ENCODE data around the gene STK39. TPM values are rescaled to one million over a fixed set of nuclear protein-coding genes. Genes with fewer than 3 reads are reported as not detected.

Gene STK39
- total RNA-seq, 3 donors from 2014 or later = 36.4 to 57.5 (median 52.5) TPM

DNA sequence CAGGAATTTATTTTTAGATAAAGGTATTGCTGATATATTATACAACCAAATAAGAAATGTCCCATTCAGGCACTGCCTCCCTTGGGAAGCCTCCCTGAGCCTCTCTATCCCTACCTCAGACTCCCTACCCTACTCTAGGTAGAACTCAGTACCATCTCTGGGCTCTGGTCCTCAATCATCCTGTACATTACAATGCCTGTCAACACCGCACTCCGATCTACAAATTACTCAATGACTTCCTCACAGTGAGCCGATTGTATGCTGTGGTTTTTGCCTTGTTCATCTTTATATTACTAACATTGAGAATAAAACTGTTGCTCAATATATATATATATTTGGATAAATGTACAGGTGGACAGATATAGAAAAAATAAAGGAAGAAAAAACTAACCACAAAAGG is 207.5 kb downstream of the STK39 start:
- TF ChIP-seq, protein P1, sequence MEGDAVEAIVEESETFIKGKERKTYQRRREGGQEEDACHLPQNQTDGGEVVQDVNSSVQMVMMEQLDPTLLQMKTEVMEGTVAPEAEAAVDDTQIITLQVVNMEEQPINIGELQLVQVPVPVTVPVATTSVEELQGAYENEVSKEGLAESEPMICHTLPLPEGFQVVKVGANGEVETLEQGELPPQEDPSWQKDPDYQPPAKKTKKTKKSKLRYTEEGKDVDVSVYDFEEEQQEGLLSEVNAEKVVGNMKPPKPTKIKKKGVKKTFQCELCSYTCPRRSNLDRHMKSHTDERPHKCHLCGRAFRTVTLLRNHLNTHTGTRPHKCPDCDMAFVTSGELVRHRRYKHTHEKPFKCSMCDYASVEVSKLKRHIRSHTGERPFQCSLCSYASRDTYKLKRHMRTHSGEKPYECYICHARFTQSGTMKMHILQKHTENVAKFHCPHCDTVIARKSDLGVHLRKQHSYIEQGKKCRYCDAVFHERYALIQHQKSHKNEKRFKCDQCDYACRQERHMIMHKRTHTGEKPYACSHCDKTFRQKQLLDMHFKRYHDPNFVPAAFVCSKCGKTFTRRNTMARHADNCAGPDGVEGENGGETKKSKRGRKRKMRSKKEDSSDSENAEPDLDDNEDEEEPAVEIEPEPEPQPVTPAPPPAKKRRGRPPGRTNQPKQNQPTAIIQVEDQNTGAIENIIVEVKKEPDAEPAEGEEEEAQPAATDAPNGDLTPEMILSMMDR (IDR thresholded peaks at IDR 0.05) = no peak
- Histone ChIP-seq H3K4me3 (no peak overlapping the region), H3K4me1 (ENCODE audit: low read depth) (no peaks in the 10 kb centered on the region), H3K9me3 (no peaks in the 10 kb centered on the region), H3K36me3 (ENCODE audit: low read depth) (no peaks in the 10 kb centered on the region)
- intact Hi-C loops (cut with DNase I, micrococcal nuclease) = no loop called here
- no peak for DNase-seq
- ATAC-seq = no peak

DNA sequence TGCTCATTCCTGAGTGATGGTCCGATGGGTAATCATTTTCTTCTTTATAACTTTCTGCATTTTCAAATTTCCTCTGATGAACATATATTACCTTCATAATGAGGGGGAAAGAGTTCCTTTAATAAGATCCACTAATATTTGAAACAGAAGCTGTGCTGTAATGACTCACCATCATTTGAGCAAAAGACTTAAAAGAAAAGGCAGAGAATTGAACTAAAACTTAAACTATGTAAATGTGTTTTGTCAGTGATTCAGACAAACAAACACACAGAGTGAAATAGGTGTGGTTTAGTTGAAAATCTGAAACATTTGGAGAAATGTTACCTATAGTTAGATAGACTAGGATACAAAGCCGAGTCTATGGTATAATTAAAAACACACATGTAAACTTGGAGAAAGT is 209.6 kb downstream of the STK39 start:
- no peak for DNase-seq
- TF ChIP-seq, protein P1 (IDR thresholded peaks at IDR 0.05) = no peak
- ATAC-seq = no peak
- intact Hi-C loops (cut with DNase I, micrococcal nuclease) = no loop called here
- no peaks in the 10 kb centered on the region for H3K36me3 ChIP-seq (ENCODE audit: low read depth)
- no peaks in the 10 kb centered on the region for H3K4me1 ChIP-seq (ENCODE audit: low read depth)
- H3K4me3 ChIP-seq = no peak overlapping the region
- no peaks in the 10 kb centered on the region for H3K9me3 ChIP-seq

DNA sequence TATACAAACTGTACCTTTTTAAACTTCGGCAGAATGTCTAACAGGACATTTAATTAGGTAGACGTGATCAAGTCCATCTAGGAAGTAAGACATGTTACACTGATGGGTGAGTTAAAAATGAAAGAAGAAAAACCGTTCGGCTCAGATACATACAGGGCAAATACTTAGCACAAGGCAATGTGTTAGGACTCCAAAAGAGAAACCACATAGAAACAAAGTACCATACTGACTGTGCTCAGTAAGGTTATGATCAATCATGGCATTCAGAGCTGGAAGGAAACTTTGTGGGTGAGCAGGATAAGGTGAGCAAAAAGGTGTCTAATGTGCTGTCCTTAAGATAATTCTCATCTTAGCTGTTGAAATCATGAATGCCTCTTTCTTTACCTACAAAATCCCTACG is 211.9 kb downstream of the STK39 start:
- Histone ChIP-seq H3K9me3 (no peaks in the 10 kb centered on the region), H3K4me1 (ENCODE audit: low read depth) (no peaks in the 10 kb centered on the region), H3K36me3 (ENCODE audit: low read depth) (no peaks in the 10 kb centered on the region), H3K4me3 (no peak overlapping the region)
- intact Hi-C loops (cut with DNase I, micrococcal nuclease) = no loop called here
- DNase-seq (no peak), ATAC-seq (no peak)
- TF ChIP-seq, protein P1 (IDR thresholded peaks at IDR 0.05) = no peak

DNA sequence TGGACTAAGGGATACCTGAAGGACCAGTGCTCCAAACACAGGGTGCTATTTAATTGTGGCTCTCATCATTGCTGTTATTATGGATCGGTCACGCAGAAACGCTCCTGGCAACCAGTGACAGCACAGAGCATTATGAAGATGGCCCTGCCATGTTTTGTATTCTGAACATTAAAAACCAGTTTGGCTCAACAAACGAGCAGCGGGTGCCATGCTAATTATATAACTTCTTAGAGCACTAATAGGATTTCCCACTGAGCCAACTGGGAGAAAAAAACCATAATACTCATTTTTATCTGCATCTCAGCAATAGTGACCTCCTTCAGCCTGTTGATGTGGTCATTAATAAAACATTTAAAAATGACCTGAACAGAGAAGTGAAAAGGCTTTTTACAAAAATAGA is 212.8 kb downstream of the STK39 start:
- intact Hi-C loops (cut with DNase I, micrococcal nuclease) = no loop called here
- Histone ChIP-seq H3K4me1 (ENCODE audit: low read depth) (no peaks in the 10 kb centered on the region), H3K36me3 (ENCODE audit: low read depth) (no peaks in the 10 kb centered on the region), H3K9me3 (no peaks in the 10 kb centered on the region), H3K4me3 (no peak overlapping the region)
- DNase-seq (no peak), ATAC-seq (no peak)
- TF ChIP-seq, protein P1 (IDR thresholded peaks at IDR 0.05) = no peak

DNA sequence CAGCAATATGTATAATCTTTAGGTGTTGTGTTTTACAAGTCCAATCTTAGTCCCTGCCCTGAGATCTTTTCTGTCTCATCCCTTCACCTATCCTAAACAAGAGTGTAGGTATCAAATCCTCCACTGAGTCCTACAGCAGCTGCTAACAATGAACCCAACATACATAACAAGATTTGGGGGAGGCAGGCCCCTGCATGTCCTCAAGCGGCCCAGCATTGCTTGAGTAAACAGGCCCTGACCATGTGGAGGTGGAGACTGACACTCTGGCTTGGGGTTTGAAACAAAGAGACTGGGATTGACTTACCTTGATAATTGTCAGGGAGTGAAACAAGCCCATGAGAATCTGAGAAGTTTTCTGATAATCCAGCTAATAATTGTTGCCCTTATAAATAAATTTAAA is 213.4 kb downstream of the STK39 start:
- H3K4me3 ChIP-seq = no peak overlapping the region
- H3K36me3 ChIP-seq (ENCODE audit: low read depth) = no peaks in the 10 kb centered on the region
- ATAC-seq = no peak
- intact Hi-C loops (cut with DNase I, micrococcal nuclease) = no loop called here
- DNase-seq = no peak
- H3K4me1 ChIP-seq (ENCODE audit: low read depth) = no peaks in the 10 kb centered on the region
- no peaks in the 10 kb centered on the region for H3K9me3 ChIP-seq
- TF ChIP-seq, protein P1 (IDR thresholded peaks at IDR 0.05) = no peak

DNA sequence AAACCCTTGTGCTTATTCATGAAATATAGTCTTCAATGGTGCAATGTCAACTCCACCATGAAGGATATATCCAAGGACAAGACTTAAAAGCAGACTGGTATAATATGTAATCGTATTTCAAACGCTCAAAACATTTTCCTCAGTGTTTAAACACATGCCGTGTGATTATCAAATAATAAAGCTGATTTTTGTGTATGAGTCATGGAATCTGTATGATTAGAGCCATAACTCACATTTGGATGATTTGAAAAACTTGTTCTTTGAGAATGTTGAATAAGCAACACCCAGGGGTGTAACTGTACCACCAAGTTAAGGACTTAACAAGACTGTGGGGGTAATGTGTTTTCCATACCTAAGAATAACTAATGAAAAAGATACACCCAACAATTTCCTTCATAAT is 215.3 kb downstream of the STK39 start:
- ATAC-seq = no peak
- no peak for DNase-seq
- TF ChIP-seq, protein P1 (IDR thresholded peaks at IDR 0.05) = no peak
- no peak overlapping the region for H3K4me3 ChIP-seq
- no peaks in the 10 kb centered on the region for H3K36me3 ChIP-seq (ENCODE audit: low read depth)
- no peaks in the 10 kb centered on the region for H3K9me3 ChIP-seq
- intact Hi-C loops (cut with DNase I, micrococcal nuclease) = no loop called here
- H3K4me1 ChIP-seq (ENCODE audit: low read depth) = no peaks in the 10 kb centered on the region

All from mucosa of descending colon (tissue), 3 donors.